B cell (primary cell): ENCODE results near the gene DSN1.

Experiments
- CTCF ChIP-seq: fragments of 200-600 bp; IDR thresholded peaks from one replicate; pipeline ENCODE4 v1.8.0; 2022; ENCODE audit warnings: antibody characterized with exemption, mild to moderate bottlenecking
- EZH2 ChIP-seq: IDR thresholded peaks from 2 replicates; pipeline ENCODE4 v1.6.1; 2012; ENCODE audit warnings: borderline replicate concordance, low read depth, mild to moderate bottlenecking, moderate library complexity, low read length; ENCODE audit not compliant: insufficient read depth, poor library complexity, severe bottlenecking

- TF ChIP-seq CTCF = no peak
- no peak for TF ChIP-seq EZH2
Measured at GRCh38 chr20:36756496-36756895, 17.1 kb downstream of the DSN1 start.
